ENCODE results near the gene REV3L.

Gene REV3L

GRCh38 chr6:111521497-111522270 lies 38.7 kb upstream of the REV3L start:
- no peaks in the 10 kb centered on the region for H3K36me3 ChIP-seq (replicated peaks; ENCODE audit: insufficient read depth, low read length)
- no peak overlapping the region for H3K4me2 ChIP-seq (ENCODE audit: low read depth, low read length)
- H3K4me1 ChIP-seq (ENCODE audit: low read length), result no peaks in the 10 kb centered on the region
- no peak for DNase-seq
- no peaks in the 10 kb centered on the region for H4K20me1 ChIP-seq (ENCODE audit: insufficient read depth, low read length)
- H3K4me3 ChIP-seq (ENCODE audit: low read length), result no peak overlapping the region
- H3K9me3 ChIP-seq (replicated peaks; ENCODE audit: insufficient read depth, low read length), result no peaks in the 10 kb centered on the region
- H3K79me2 ChIP-seq (ENCODE audit: low read length), result no peaks in the 10 kb centered on the region
- no peaks in the 10 kb centered on the region for H3K9me2 ChIP-seq (replicated peaks; ENCODE audit: insufficient read depth, low read length)
- no peak overlapping the region for H3K27ac ChIP-seq (ENCODE audit: low read length)
- no peaks in the 10 kb centered on the region for H3F3A ChIP-seq (ENCODE audit: insufficient read depth, low read length)
- no peak overlapping the region for H2AFZ ChIP-seq (ENCODE audit: low read length)
- no peak for TF ChIP-seq EZH2phosphoT487 (IDR thresholded peaks at IDR 0.05; ENCODE audit: low read length)
- no peak for TF ChIP-seq EZH2 (optimal IDR thresholded peaks at IDR 0.05; ENCODE audit: low read depth, low read length)
- TF ChIP-seq CTCF (IDR thresholded peaks at IDR 0.05; ENCODE audit: low read length), result no peak
- H3K9ac ChIP-seq (ENCODE audit: low read length), result no peak overlapping the region
- H3K27me3 ChIP-seq (replicated peaks; ENCODE audit: insufficient read depth, low read length), result no peaks in the 10 kb centered on the region

GRCh38 chr6:111520524-111520923 lies 37.5 kb upstream of the REV3L start:
- H3F3A ChIP-seq (ENCODE audit: insufficient read depth, low read length), result no peaks in the 10 kb centered on the region
- no peaks in the 10 kb centered on the region for H3K9me3 ChIP-seq (replicated peaks; ENCODE audit: insufficient read depth, low read length)

GRCh38 chr6:111517965-111518364 lies 34.9 kb upstream of the REV3L start:
- Histone ChIP-seq H4K20me1 (ENCODE audit: insufficient read depth, low read length) (no peaks in the 10 kb centered on the region), H3K27ac (ENCODE audit: low read length) (no peak overlapping the region), H3K4me3 (ENCODE audit: low read length) (no peak overlapping the region), H3K4me1 (ENCODE audit: low read length) (no peaks in the 10 kb centered on the region), H3K9me3 (replicated peaks; ENCODE audit: insufficient read depth, low read length) (no peaks in the 10 kb centered on the region), H3K9ac (ENCODE audit: low read length) (no peak overlapping the region), H2AFZ (ENCODE audit: low read length) (no peak overlapping the region), H3K4me2 (ENCODE audit: low read depth, low read length) (no peak overlapping the region), H3K79me2 (ENCODE audit: low read length) (no peaks in the 10 kb centered on the region), H3F3A (ENCODE audit: insufficient read depth, low read length) (no peaks in the 10 kb centered on the region), H3K9me2 (replicated peaks; ENCODE audit: insufficient read depth, low read length) (no peaks in the 10 kb centered on the region), H3K36me3 (replicated peaks; ENCODE audit: insufficient read depth, low read length) (no peaks in the 10 kb centered on the region), H3K27me3 (replicated peaks; ENCODE audit: insufficient read depth, low read length) (no peaks in the 10 kb centered on the region)
- TF ChIP-seq EZH2phosphoT487 (IDR thresholded peaks at IDR 0.05; ENCODE audit: low read length) (no peak), EZH2 (optimal IDR thresholded peaks at IDR 0.05; ENCODE audit: low read depth, low read length) (no peak), CTCF (IDR thresholded peaks at IDR 0.05; ENCODE audit: low read length) (no peak)
- DNase-seq, result no peak

More at GRCh38 chr6:111520524-111520923, 37.5 kb upstream of the REV3L start:
- no peak overlapping the region for H3K27ac ChIP-seq (ENCODE audit: low read length)
- no peak for TF ChIP-seq CTCF (IDR thresholded peaks at IDR 0.05; ENCODE audit: low read length)
- TF ChIP-seq EZH2 (optimal IDR thresholded peaks at IDR 0.05; ENCODE audit: low read depth, low read length), result no peak
- no peak for TF ChIP-seq EZH2phosphoT487 (IDR thresholded peaks at IDR 0.05; ENCODE audit: low read length)
- no peaks in the 10 kb centered on the region for H3K9me2 ChIP-seq (replicated peaks; ENCODE audit: insufficient read depth, low read length)
- H3K79me2 ChIP-seq (ENCODE audit: low read length), result no peaks in the 10 kb centered on the region
- H3K9ac ChIP-seq (ENCODE audit: low read length), result no peak overlapping the region
- no peaks in the 10 kb centered on the region for H3K36me3 ChIP-seq (replicated peaks; ENCODE audit: insufficient read depth, low read length)
- H2AFZ ChIP-seq (ENCODE audit: low read length), result no peak overlapping the region
- no peak overlapping the region for H3K4me2 ChIP-seq (ENCODE audit: low read depth, low read length)
- no peaks in the 10 kb centered on the region for H3K4me1 ChIP-seq (ENCODE audit: low read length)
- DNase-seq, result no peak
- no peaks in the 10 kb centered on the region for H3K27me3 ChIP-seq (replicated peaks; ENCODE audit: insufficient read depth, low read length)
- H3K4me3 ChIP-seq (ENCODE audit: low read length), result no peak overlapping the region
- H4K20me1 ChIP-seq (ENCODE audit: insufficient read depth, low read length), result no peaks in the 10 kb centered on the region

All from MM.1S (cell line).